Measurements from ENCODE around the gene SORCS2.

Gene SORCS2

DNA sequence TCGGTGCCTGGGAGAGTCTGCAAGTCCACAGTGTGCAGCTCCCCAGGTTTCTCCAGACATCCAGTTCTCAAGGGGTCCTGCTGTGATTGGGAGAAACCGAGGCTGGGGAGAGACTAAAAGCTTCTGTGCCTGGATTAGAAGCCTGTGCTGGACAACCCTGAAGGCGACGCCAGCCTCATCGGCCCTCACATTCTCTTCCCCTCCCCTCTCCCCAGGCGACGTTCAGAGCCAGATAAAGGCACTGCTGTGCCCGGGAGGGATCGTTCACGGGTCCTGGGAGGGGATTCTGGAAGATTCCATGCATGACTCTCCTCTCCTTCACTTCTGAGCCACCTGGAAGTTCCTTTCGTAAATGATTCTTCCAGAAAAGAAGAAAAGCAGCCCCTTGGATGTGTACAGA, 114.6 kb downstream of the SORCS2 start:
- peaks cover 7% of the 10 kb centered on the region for H3K4me1 ChIP-seq (ENCODE audit: control insufficient read depth, insufficient read depth, low read length)
- no peak overlapping the region for H3K27ac ChIP-seq (ENCODE audit: low read length)
- H3K27me3 ChIP-seq (ENCODE audit: control insufficient read depth in 1 of 2, insufficient read depth in 2 of 2, low read length in 2 of 2): no peaks in the 10 kb centered on the region
- no peak overlapping the region for H3K9ac ChIP-seq (ENCODE audit: low read length in 2 of 2)
- no peaks in the 10 kb centered on the region for H3K9me3 ChIP-seq (ENCODE audit: control insufficient read depth in 2 of 2, low read length in 2 of 2)
- no peaks in the 10 kb centered on the region for H3K36me3 ChIP-seq (ENCODE audit: control insufficient read depth in 2 of 2, insufficient read depth in 2 of 2, low read length in 2 of 2)
- H3K4me3 ChIP-seq (ENCODE audit: low read length in 2 of 2): no peak overlapping the region

DNA sequence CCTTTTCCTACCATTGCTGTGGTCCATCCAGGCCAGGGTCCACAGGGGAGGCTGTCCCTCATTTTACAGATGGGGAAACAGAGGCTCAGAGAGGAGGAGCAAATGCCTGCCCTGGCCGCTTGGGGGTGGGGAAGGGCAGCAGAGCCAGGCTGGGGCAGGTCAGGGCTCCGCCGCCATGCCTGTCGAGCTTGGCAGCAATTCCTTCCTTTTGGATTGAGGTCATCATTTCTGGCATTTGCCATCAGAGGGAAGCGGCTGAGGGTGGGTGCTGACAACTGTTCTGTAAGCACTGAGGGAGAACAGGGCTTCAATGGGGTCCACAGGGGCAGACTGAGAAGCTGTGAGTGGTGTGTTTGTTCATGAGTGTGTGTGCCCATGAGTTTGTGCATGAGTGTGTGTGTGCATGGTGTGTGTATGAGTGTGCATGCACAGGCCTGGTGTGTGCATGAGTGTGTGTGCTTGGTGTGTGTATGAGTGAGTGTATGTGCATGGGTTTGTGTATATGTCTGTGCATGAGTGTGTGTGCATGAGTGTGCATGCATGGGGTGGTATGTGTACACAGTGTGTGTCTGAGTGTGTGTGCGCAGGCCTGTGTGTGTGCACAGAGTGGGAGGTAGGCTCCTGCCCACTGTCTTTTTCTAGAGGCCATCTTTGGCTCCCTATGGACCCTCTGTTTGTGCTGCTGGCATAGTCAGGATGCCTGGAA, 115.2 kb downstream of the SORCS2 start:
- H3K4me1 ChIP-seq (ENCODE audit: control insufficient read depth, insufficient read depth, low read length): peaks cover 7% of the 10 kb centered on the region

DNA sequence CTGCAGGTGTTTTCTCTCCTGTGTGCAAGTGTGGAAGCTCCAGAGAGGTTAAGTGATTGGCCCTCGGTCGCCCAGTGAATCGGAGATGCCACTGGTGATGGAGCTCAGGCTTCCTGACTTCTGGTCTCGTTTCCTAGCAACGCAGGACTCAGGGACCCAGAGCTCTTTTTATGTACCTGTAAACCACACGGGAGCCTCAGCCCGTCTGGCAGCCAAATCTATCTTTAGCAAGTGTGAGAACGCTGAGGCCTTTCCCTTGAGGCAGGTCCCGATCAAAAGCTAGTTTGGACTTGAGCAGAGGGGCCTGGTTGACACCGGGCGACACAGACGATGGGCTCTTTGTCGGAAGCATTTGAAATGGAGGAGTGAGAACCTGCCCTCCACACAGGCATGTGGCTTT, 116.8 kb downstream of the SORCS2 start:
- no peaks in the 10 kb centered on the region for H3K9me3 ChIP-seq (ENCODE audit: control insufficient read depth in 2 of 2, low read length in 2 of 2)
- no peak overlapping the region for H3K27ac ChIP-seq (ENCODE audit: low read length)
- H3K9ac ChIP-seq (ENCODE audit: low read length in 2 of 2): no peak overlapping the region
- peaks cover 10% of the 10 kb centered on the region for H3K4me1 ChIP-seq (ENCODE audit: control insufficient read depth, insufficient read depth, low read length)
- H3K36me3 ChIP-seq (ENCODE audit: control insufficient read depth in 2 of 2, insufficient read depth in 2 of 2, low read length in 2 of 2): no peaks in the 10 kb centered on the region
- H3K27me3 ChIP-seq (ENCODE audit: control insufficient read depth in 1 of 2, insufficient read depth in 2 of 2, low read length in 2 of 2): no peaks in the 10 kb centered on the region
- no peak overlapping the region for H3K4me3 ChIP-seq (ENCODE audit: low read length in 2 of 2)

More for the DNA sequence above, 115.2 kb downstream of the SORCS2 start:
- Histone ChIP-seq H3K9ac (ENCODE audit: low read length in 2 of 2) (no peak overlapping the region), H3K27me3 (ENCODE audit: control insufficient read depth in 1 of 2, insufficient read depth in 2 of 2, low read length in 2 of 2) (no peaks in the 10 kb centered on the region), H3K4me3 (ENCODE audit: low read length in 2 of 2) (no peak overlapping the region), H3K27ac (ENCODE audit: low read length) (no peak overlapping the region), H3K9me3 (ENCODE audit: control insufficient read depth in 2 of 2, low read length in 2 of 2) (no peaks in the 10 kb centered on the region), H3K36me3 (ENCODE audit: control insufficient read depth in 2 of 2, insufficient read depth in 2 of 2, low read length in 2 of 2) (no peaks in the 10 kb centered on the region)

DNA sequence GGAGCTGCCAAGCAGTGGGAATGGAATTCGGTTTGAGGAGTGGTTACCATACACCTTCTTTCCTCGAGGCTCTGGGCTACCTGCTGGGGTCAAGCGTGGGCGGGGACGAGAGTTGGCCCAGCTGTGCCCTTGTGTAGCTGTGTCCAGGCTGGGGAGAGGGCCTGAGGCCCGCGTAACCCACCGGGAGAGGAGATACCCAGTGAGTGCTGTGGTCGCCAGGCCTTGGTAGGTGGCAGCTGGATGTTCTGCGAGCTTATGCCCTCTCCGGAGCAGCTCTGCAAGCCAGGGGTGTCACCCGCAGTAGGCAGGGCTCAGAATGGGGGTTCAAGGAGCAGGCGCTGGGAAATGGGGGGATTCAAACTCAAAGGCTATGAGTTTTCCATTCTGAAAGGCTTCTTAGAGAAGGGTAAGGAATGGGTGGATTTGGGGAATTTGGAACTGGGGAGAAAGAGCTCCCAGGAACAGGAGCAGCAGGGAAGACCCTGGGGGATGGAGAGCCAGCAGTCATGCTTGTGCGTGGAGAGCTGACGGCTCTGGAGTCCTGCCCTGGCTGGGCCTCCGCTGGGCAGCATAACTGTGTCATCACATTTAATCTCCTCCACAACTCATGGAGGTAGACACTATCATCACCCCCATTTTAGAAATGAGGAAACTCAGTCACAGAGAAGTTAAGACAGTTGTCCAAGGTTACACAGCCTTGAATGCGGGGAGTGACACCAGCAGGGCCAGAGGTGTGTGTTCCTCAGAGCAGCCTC, 117.5 kb downstream of the SORCS2 start:
- Histone ChIP-seq H3K9me3 (ENCODE audit: control insufficient read depth in 2 of 2, low read length in 2 of 2) (no peaks in the 10 kb centered on the region), H3K36me3 (ENCODE audit: control insufficient read depth in 2 of 2, insufficient read depth in 2 of 2, low read length in 2 of 2) (no peaks in the 10 kb centered on the region), H3K4me3 (ENCODE audit: low read length in 2 of 2) (no peak overlapping the region), H3K27ac (ENCODE audit: low read length) (no peak overlapping the region), H3K9ac (ENCODE audit: low read length in 2 of 2) (no peak overlapping the region), H3K4me1 (ENCODE audit: control insufficient read depth, insufficient read depth, low read length) (peaks cover 10% of the 10 kb centered on the region), H3K27me3 (ENCODE audit: control insufficient read depth in 1 of 2, insufficient read depth in 2 of 2, low read length in 2 of 2) (no peaks in the 10 kb centered on the region)

DNA sequence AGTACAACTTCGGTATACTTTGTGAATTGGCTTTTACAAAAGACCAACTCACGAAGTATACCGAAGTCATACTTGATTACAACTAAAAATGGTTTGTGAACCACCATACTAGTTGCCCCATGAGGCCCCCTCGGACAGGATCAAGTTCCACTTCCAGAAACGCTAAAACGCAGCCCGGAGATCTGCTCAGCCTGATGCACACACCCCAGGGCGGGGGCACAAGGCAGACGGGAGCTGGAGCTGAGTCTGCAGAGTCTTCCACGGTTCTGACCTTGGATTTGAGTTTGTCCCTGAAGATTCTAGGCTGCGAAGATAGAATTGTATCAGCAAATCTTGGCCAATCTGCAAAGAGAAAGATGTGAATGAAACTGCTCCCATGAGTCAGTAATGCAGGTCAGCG, 118.1 kb downstream of the SORCS2 start:
- H3K27me3 ChIP-seq (ENCODE audit: control insufficient read depth in 1 of 2, insufficient read depth in 2 of 2, low read length in 2 of 2): no peaks in the 10 kb centered on the region
- peaks cover 10% of the 10 kb centered on the region for H3K4me1 ChIP-seq (ENCODE audit: control insufficient read depth, insufficient read depth, low read length)
- H3K36me3 ChIP-seq (ENCODE audit: control insufficient read depth in 2 of 2, insufficient read depth in 2 of 2, low read length in 2 of 2): no peaks in the 10 kb centered on the region
- no peak overlapping the region for H3K9ac ChIP-seq (ENCODE audit: low read length in 2 of 2)
- H3K4me3 ChIP-seq (ENCODE audit: low read length in 2 of 2): no peak overlapping the region
- H3K9me3 ChIP-seq (ENCODE audit: control insufficient read depth in 2 of 2, low read length in 2 of 2): no peaks in the 10 kb centered on the region
- no peak overlapping the region for H3K27ac ChIP-seq (ENCODE audit: low read length)

DNA sequence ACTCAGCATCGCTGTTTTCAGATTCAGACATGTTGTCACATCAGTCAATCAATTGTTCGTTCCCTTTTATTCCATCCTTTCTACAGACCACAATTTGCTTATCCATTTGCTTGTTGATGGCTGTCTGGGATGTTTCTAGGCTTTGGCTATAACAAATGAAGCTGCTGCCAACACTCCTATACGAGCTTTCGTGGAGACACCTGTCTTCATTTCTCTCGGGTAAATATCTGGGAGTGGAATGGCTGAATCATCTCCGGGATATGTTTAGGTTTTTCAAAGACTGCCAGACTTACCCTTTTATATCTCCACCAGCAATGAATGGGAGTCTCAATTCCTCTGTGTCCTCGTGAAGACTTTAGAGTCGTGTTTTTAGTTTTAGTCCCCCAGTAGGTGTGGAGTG, 118.9 kb downstream of the SORCS2 start:
- no peak overlapping the region for H3K27ac ChIP-seq (ENCODE audit: low read length)
- H3K4me3 ChIP-seq (ENCODE audit: low read length in 2 of 2): no peak overlapping the region
- peaks cover 10% of the 10 kb centered on the region for H3K4me1 ChIP-seq (ENCODE audit: control insufficient read depth, insufficient read depth, low read length)

DNA sequence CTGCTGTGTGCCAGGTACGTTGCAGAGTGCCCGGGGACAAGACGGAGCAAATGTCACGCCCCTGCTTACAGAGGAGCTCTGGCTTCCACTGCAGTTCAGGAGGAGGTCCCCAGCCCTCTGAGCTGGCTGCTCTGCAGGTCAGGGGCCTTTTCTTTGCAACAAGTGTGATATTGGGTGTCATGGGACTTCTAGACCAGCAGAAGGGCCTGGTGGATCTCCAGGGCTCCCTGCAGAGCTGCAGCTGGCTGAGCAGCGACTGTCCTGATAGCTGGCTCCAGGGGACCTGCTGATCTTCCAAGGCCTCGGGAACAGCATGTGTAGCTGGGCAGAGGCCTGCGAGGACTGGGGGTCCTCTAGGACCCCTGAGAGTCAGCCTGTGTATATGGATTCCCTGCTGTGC, 120.4 kb downstream of the SORCS2 start:
- Histone ChIP-seq H3K9ac (ENCODE audit: low read length in 2 of 2) (no peak overlapping the region), H3K9me3 (ENCODE audit: control insufficient read depth in 2 of 2, low read length in 2 of 2) (no peaks in the 10 kb centered on the region), H3K27me3 (ENCODE audit: control insufficient read depth in 1 of 2, insufficient read depth in 2 of 2, low read length in 2 of 2) (no peaks in the 10 kb centered on the region), H3K36me3 (ENCODE audit: control insufficient read depth in 2 of 2, insufficient read depth in 2 of 2, low read length in 2 of 2) (no peaks in the 10 kb centered on the region), H3K27ac (ENCODE audit: low read length) (no peak overlapping the region), H3K4me3 (ENCODE audit: low read length in 2 of 2) (no peak overlapping the region), H3K4me1 (ENCODE audit: control insufficient read depth, insufficient read depth, low read length) (peaks cover 10% of the 10 kb centered on the region)

More for the DNA sequence above, 118.9 kb downstream of the SORCS2 start:
- Histone ChIP-seq H3K36me3 (ENCODE audit: control insufficient read depth in 2 of 2, insufficient read depth in 2 of 2, low read length in 2 of 2) (no peaks in the 10 kb centered on the region), H3K9ac (ENCODE audit: low read length in 2 of 2) (no peak overlapping the region), H3K9me3 (ENCODE audit: control insufficient read depth in 2 of 2, low read length in 2 of 2) (no peaks in the 10 kb centered on the region), H3K27me3 (ENCODE audit: control insufficient read depth in 1 of 2, insufficient read depth in 2 of 2, low read length in 2 of 2) (no peaks in the 10 kb centered on the region)

DNA sequence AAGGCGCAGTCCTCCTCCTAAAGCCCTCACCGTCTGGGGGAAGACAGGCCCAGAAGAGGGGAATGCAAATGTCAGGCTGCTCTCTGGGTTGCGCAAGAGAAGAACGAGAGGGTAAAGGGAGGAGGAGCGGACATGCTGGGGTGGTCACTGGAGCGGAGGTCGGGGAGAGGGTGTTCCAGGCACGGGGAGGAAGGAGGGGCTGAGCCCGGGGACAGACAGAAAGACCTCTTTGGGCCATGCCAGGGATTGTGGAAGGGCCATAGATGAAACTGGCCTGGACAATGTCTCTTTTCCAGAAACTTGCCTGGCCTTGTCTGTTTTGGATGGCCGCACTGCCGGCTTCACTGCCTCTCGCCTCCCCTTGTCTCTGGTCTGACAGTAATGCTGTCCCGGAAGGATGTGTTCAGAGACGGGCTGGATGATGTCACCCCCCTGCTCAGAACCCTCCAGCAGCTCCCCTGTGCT, 121.0 kb downstream of the SORCS2 start:
- H3K27ac ChIP-seq (ENCODE audit: low read length): peak overlapping the region; percentile 11
- no peaks in the 10 kb centered on the region for H3K27me3 ChIP-seq (ENCODE audit: control insufficient read depth in 1 of 2, insufficient read depth in 2 of 2, low read length in 2 of 2)
- H3K9ac ChIP-seq (ENCODE audit: low read length in 2 of 2): no peak overlapping the region

DNA sequence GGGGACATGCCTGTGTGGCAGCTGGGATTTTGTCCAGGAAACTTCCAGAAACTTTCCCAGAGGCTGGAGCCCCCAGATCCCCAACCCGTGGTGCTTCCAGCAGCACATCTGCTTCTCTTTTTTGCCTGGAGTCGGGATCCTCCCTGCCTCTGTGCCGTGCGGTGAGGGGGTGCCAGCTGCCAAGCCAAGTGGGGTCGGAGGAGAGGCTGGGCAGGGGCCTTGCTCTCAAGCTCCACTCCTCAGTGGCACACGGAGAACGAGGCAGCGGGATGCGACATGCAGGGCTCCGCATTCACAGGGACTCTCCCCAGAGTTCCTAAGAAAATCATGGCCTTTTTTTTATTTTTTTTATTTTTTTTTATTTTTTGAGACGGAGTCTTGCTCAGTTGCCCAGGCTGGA, 121.7 kb downstream of the SORCS2 start:
- Histone ChIP-seq H3K27ac (ENCODE audit: low read length) (no peak overlapping the region), H3K9me3 (ENCODE audit: control insufficient read depth in 2 of 2, low read length in 2 of 2) (peaks cover 6 to 8% of the 10 kb centered on the region in 2 donors), H3K4me1 (ENCODE audit: control insufficient read depth, insufficient read depth, low read length) (peaks cover 10% of the 10 kb centered on the region), H3K36me3 (ENCODE audit: control insufficient read depth in 2 of 2, insufficient read depth in 2 of 2, low read length in 2 of 2) (no peaks in the 10 kb centered on the region), H3K27me3 (ENCODE audit: control insufficient read depth in 1 of 2, insufficient read depth in 2 of 2, low read length in 2 of 2) (no peaks in the 10 kb centered on the region), H3K9ac (ENCODE audit: low read length in 2 of 2) (no peak overlapping the region), H3K4me3 (ENCODE audit: low read length in 2 of 2) (no peak overlapping the region)

More for the DNA sequence above, 121.0 kb downstream of the SORCS2 start:
- Histone ChIP-seq H3K4me1 (ENCODE audit: control insufficient read depth, insufficient read depth, low read length) (peaks cover 10% of the 10 kb centered on the region), H3K36me3 (ENCODE audit: control insufficient read depth in 2 of 2, insufficient read depth in 2 of 2, low read length in 2 of 2) (no peaks in the 10 kb centered on the region), H3K9me3 (ENCODE audit: control insufficient read depth in 2 of 2, low read length in 2 of 2) (peaks cover 1 to 6% of the 10 kb centered on the region in 2 donors), H3K4me3 (ENCODE audit: low read length in 2 of 2) (no peak overlapping the region)

DNA sequence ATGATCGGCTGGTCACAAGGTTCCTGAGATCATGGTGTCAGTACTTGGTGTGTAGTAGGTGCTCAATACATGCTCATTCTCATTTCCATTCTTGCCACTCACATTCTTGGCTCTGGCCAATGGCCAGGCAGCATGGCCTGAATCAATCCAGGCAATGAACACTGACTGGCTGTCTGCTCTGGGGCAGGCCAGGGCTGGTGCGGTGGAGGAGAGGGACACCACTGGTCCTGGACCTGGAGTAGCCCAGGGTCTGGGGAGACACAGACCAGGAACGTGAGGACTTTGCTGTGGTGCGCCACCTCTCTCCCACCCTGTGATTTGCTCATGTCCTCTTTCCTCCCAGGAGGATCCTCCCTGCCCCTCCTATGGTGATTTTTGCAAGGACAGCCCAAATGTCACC, 122.9 kb downstream of the SORCS2 start:
- Histone ChIP-seq H3K27ac (ENCODE audit: low read length) (no peak overlapping the region), H3K9me3 (ENCODE audit: control insufficient read depth in 2 of 2, low read length in 2 of 2) (peaks cover 8 to 14% of the 10 kb centered on the region in 2 donors)

DNA sequence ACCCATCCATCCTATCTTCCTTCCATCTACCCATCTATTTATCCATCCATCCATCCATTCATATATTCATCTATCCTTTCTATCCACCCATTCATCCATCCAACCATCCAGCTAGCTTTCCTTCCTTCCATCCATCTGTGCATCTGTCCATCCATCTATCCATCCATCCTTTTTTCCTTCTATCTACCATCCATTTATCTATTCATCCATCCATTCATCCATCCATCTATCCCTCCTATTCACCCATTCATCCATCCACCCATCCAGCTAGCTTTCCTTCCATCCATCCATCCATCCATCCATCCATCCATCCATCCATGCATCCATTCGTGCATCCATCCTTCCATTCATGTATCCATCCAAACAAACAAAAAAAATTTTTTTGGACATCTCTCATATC, 123.6 kb downstream of the SORCS2 start:
- no peaks in the 10 kb centered on the region for H3K36me3 ChIP-seq (ENCODE audit: control insufficient read depth in 2 of 2, insufficient read depth in 2 of 2, low read length in 2 of 2)
- H3K9me3 ChIP-seq (ENCODE audit: control insufficient read depth in 2 of 2, low read length in 2 of 2): peaks cover 8 to 14% of the 10 kb centered on the region in 2 donors
- no peaks in the 10 kb centered on the region for H3K27me3 ChIP-seq (ENCODE audit: control insufficient read depth in 1 of 2, insufficient read depth in 2 of 2, low read length in 2 of 2)
- no peak overlapping the region for H3K27ac ChIP-seq (ENCODE audit: low read length)
- H3K9ac ChIP-seq (ENCODE audit: low read length in 2 of 2): no peak overlapping the region
- H3K4me3 ChIP-seq (ENCODE audit: low read length in 2 of 2): no peak overlapping the region
- peaks cover 3% of the 10 kb centered on the region for H3K4me1 ChIP-seq (ENCODE audit: control insufficient read depth, insufficient read depth, low read length)

More for the DNA sequence above, 122.9 kb downstream of the SORCS2 start:
- Histone ChIP-seq H3K27me3 (ENCODE audit: control insufficient read depth in 1 of 2, insufficient read depth in 2 of 2, low read length in 2 of 2) (no peaks in the 10 kb centered on the region), H3K4me3 (ENCODE audit: low read length in 2 of 2) (no peak overlapping the region), H3K9ac (ENCODE audit: low read length in 2 of 2) (no peak overlapping the region), H3K4me1 (ENCODE audit: control insufficient read depth, insufficient read depth, low read length) (peaks cover 3% of the 10 kb centered on the region), H3K36me3 (ENCODE audit: control insufficient read depth in 2 of 2, insufficient read depth in 2 of 2, low read length in 2 of 2) (no peaks in the 10 kb centered on the region)

All from stomach smooth muscle (tissue), 2 donors.